Brain microvascular endothelial cell (primary cell): Measurements from ENCODE around the gene NEU1.
A peak's percentile ranks its signal among the peaks of the same experiment; 100 is the strongest.
"Not testable (repeated sequence)": the region's sequence is repeated elsewhere in the genome, so short reads cannot be mapped to it uniquely, and the experiment has no call there.

Experiments
- DNase-seq: peaks from one replicate; pipeline ENCODE4 v3.0.0-alpha.2; 2020
- H3K27ac ChIP-seq: fragments of 250-450 bp; sonication (Bioruptor Pico); 2 replicates; pipeline ENCODE4 v1.5.1; 2020; ENCODE audit warnings: mild to moderate bottlenecking, moderate library complexity
- H3K27me3 ChIP-seq: fragments of 250-450 bp; sonication (Bioruptor Pico); replicated peaks from 2 replicates; pipeline ENCODE4 v1.5.1; 2020; ENCODE audit warnings: mild to moderate bottlenecking
- H3K36me3 ChIP-seq: fragments of 250-450 bp; sonication (Bioruptor Pico); replicated peaks from 2 replicates; pipeline ENCODE4 v1.5.1; 2020; ENCODE audit warnings: mild to moderate bottlenecking
- H3K4me3 ChIP-seq: 2 replicates; pipeline ENCODE4 v1.5.1; 2011; ENCODE audit warnings: low read depth, mild to moderate bottlenecking, control low read depth, low read length, moderate library complexity
- CTCF ChIP-seq: IDR thresholded peaks from 2 replicates; pipeline ENCODE4 v1.5.1; 2011; ENCODE audit warnings: low read depth, mild to moderate bottlenecking, moderate library complexity, low read length, control low read depth, inconsistent platforms; ENCODE audit errors: missing control alignments
- in situ Hi-C: cut with HindIII; loops from 2 replicates; pipeline ENCODE4 v1.10.0; 2017; ENCODE audit warnings: low sequenced_read_pairs, low pct_ligation_motif_present

Gene NEU1

GRCh38 chr6:31815025-31815838 lies 47.4 kb downstream of the NEU1 start, which contains the start of the genes HSPA1A and HSPA1L:
Gene HSPA1A (plus strand): TSS chr6:31815543. CDS start chr6:31815757, 214 bp downstream.
Gene HSPA1L (minus strand): TSS chr6:31815283. CDS start chr6:31811972, 3,311 bp downstream.
- H3K27ac ChIP-seq: peak within 1 kb of the TSS; percentile 90
- H3K27me3 ChIP-seq: no peaks in the 10 kb centered on the region
- peak; percentile 97 for DNase-seq
- peak within 1 kb of the TSS; percentile 73 for H3K4me3 ChIP-seq
- no peaks in the 10 kb centered on the region for H3K36me3 ChIP-seq
- no peak for TF ChIP-seq CTCF
- in situ Hi-C loops: no loop called here

GRCh38 chr6:31814677-31815024 lies 48.0 kb downstream of the NEU1 start:
- H3K27ac ChIP-seq: peak overlapping the region; percentile 90
- in situ Hi-C loops: no loop called here
- H3K4me3 ChIP-seq: peak overlapping the region; percentile 73
- DNase-seq: peak; percentile 94
- no peaks in the 10 kb centered on the region for H3K27me3 ChIP-seq
- TF ChIP-seq CTCF: no peak
- no peaks in the 10 kb centered on the region for H3K36me3 ChIP-seq

- no peak for DNase-seq
- in situ Hi-C loops: no loop called here
- TF ChIP-seq CTCF: no peak
- no peaks in the 10 kb centered on the region for H3K36me3 ChIP-seq
- H3K4me3 ChIP-seq: no peak overlapping the region
- H3K27me3 ChIP-seq: no peaks in the 10 kb centered on the region
- H3K27ac ChIP-seq: peak overlapping the region; percentile 80
These were observed 49.2 kb downstream of the NEU1 start for GRCh38 chr6:31813465-31813849.

- H3K36me3 ChIP-seq: no peaks in the 10 kb centered on the region
- in situ Hi-C loops: no loop called here
- no peak overlapping the region for H3K4me3 ChIP-seq
- TF ChIP-seq CTCF: no peak
- H3K27me3 ChIP-seq: no peaks in the 10 kb centered on the region
- no peak for DNase-seq
- no peak overlapping the region for H3K27ac ChIP-seq
These were observed 51.0 kb downstream of the NEU1 start for GRCh38 chr6:31811645-31812044.

GRCh38 chr6:31808599-31808998 lies 54.0 kb downstream of the NEU1 start:
- H3K4me3 ChIP-seq, H3K27ac ChIP-seq, H3K27me3 ChIP-seq, in situ Hi-C loops, H3K36me3 ChIP-seq, DNase-seq: not testable (repeated sequence)
